GM23338 (cell line): Measurements from ENCODE around the gene JRKL. TPM values are rescaled to one million over a fixed set of nuclear protein-coding genes. Genes with fewer than 3 reads are reported as not detected.

Experiments
- ATAC-seq: fragments of 200-7000 bp; cut with Tn5 transposase; 3 replicates; pipeline ENCODE4 v1.9.1; 2020
- DNase-seq: peaks from one replicate; pipeline ENCODE4 v3.0.0-alpha.2; 2015; ENCODE audit warnings: low spot score
- H2AFZ ChIP-seq: fragments of 200-600 bp; sonication (generic); 2 replicates; pipeline ENCODE4 v1.8.0; 2016; ENCODE audit warnings: antibody characterized with exemption, mild to moderate bottlenecking, moderate library complexity
- H3F3A ChIP-seq: fragments of 200-600 bp; sonication (generic); replicated peaks from 2 replicates; pipeline ENCODE4 v1.8.0; 2017; ENCODE audit warnings: antibody characterized with exemption, mixed run types, low read depth
- H3K27ac ChIP-seq: fragments of 200-600 bp; sonication (generic); 2 replicates; pipeline ENCODE4 v1.6.1; 2016; ENCODE audit warnings: low read depth
- H3K27me3 ChIP-seq: fragments of 200-600 bp; sonication (generic); 2 replicates; pipeline ENCODE4 v1.8.0; 2016; ENCODE audit warnings: mild to moderate bottlenecking, mixed run types, moderate library complexity; ENCODE audit not compliant: insufficient read depth
- H3K36me3 ChIP-seq: fragments of 200-600 bp; sonication (generic); 2 replicates; pipeline ENCODE4 v1.8.0; 2016; ENCODE audit warnings: mild to moderate bottlenecking; ENCODE audit not compliant: insufficient read depth
- H3K4me1 ChIP-seq: fragments of 200-600 bp; sonication (generic); 2 replicates; pipeline ENCODE4 v1.8.0; 2016; ENCODE audit warnings: mild to moderate bottlenecking, moderate library complexity; ENCODE audit not compliant: insufficient read depth
- H3K4me2 ChIP-seq: fragments of 200-600 bp; sonication (generic); 2 replicates; pipeline ENCODE4 v1.7.1; 2017; ENCODE audit warnings: mixed run types
- H3K4me3 ChIP-seq: fragments of 200-600 bp; sonication (generic); 2 replicates; pipeline ENCODE4 v1.6.1; 2016; ENCODE audit warnings: mixed run types
- H3K79me2 ChIP-seq: fragments of 200-600 bp; sonication (generic); replicated peaks from 2 replicates; pipeline ENCODE4 v1.8.0; 2017; ENCODE audit warnings: mild to moderate bottlenecking; ENCODE audit not compliant: insufficient read depth
- H3K9me2 ChIP-seq: fragments of 200-600 bp; sonication (generic); 2 replicates; pipeline ENCODE4 v1.8.0; 2017; ENCODE audit not compliant: insufficient read depth
- H4K20me1 ChIP-seq: fragments of 200-600 bp; sonication (generic); replicated peaks from 2 replicates; pipeline ENCODE4 v1.8.0; 2017; ENCODE audit warnings: mild to moderate bottlenecking; ENCODE audit not compliant: insufficient read depth
- H3K27ac Mint-ChIP-seq: 2 replicates; pipeline ENCODE4 v1.8.0; 2020; ENCODE audit warnings: inconsistent platforms, mild to moderate bottlenecking, moderate library complexity, mixed read lengths
- H3K27me3 Mint-ChIP-seq: 3 replicates; pipeline ENCODE4 v1.8.0; 2022; ENCODE audit warnings: low read depth, mild to moderate bottlenecking, moderate library complexity, mixed read lengths, inconsistent platforms; ENCODE audit not compliant: insufficient read depth, poor library complexity
- H3K36me3 Mint-ChIP-seq: 3 replicates; pipeline ENCODE4 v1.8.0; 2021; ENCODE audit warnings: low read depth, mild to moderate bottlenecking, inconsistent platforms, moderate library complexity, mixed read lengths
- H3K4me1 Mint-ChIP-seq: 3 replicates; pipeline ENCODE4 v1.8.0; 2020; ENCODE audit warnings: mild to moderate bottlenecking, inconsistent platforms, mixed read lengths
- H3K4me3 Mint-ChIP-seq: 3 replicates; pipeline ENCODE4 v1.8.0; 2021; ENCODE audit warnings: moderate library complexity, mild to moderate bottlenecking, inconsistent platforms, mixed read lengths
- H3K9me3 Mint-ChIP-seq: 3 replicates; pipeline ENCODE4 v1.8.0; 2020; ENCODE audit warnings: moderate library complexity, mild to moderate bottlenecking, inconsistent platforms, mixed read lengths
- CTCF ChIP-seq, 2 experiments: fragments of 200-600 bp in 1 of 2; sonication (generic) in 1 of 2; conservative IDR thresholded peaks; 2 replicates each; pipeline versions ENCODE4 v1.5.1 to v1.6.1; 2016 to 2017; ENCODE audit warnings: antibody characterized with exemption in 2 of 2, low read depth in 2 of 2, mild to moderate bottlenecking in 2 of 2, moderate library complexity in 1 of 2
- EZH2 ChIP-seq: fragments of 200-600 bp; sonication (generic); IDR thresholded peaks from one replicate; pipeline ENCODE4 v1.8.0; 2017; ENCODE audit warnings: antibody characterized with exemption, mild to moderate bottlenecking, low read depth; ENCODE audit not compliant: unreplicated experiment
- JUNB ChIP-seq: IDR thresholded peaks from one replicate; pipeline ENCODE4 v1.6.1; 2016; ENCODE audit warnings: antibody characterized with exemption; ENCODE audit not compliant: unreplicated experiment
- NANOG ChIP-seq: IDR thresholded peaks from 2 replicates; pipeline ENCODE4 v1.6.1; 2016; ENCODE audit warnings: antibody characterized with exemption, borderline replicate concordance
- STAT1 ChIP-seq: IDR thresholded peaks from one replicate; pipeline ENCODE4 v1.6.1; 2016; ENCODE audit warnings: antibody characterized with exemption; ENCODE audit not compliant: unreplicated experiment
- ZNF114 ChIP-seq: fragments of 250-450 bp; sonication (Bioruptor Pico); IDR thresholded peaks from 2 replicates; pipeline ENCODE4 v1.5.0; 2020; ENCODE audit warnings: mild to moderate bottlenecking, moderate library complexity
- ZNF462 ChIP-seq: fragments of 250-450 bp; sonication (Bioruptor Pico); IDR thresholded peaks from 2 replicates; pipeline ENCODE4 v1.5.0; 2020; ENCODE audit warnings: mild to moderate bottlenecking, moderate library complexity
- polyA plus RNA-seq: library from polyadenylated mRNA; unstranded; fragments of >200 nt; fragmentation: Nextera tagmentation; extraction: Ambion mirVana; gene quantifications from 2 replicates; pipeline ENCODE4 v1.2.1, GENCODE V29; 2016
- total RNA-seq: library from RNA; depleted of rRNA; stranded (reverse); fragments of >200 nt; shearing (Covaris generic); gene quantifications from 2 replicates; pipeline ENCODE4 v1.2.3, GENCODE V29; 2014
- TF ChIP-seq, protein P1 (sequence below): IDR thresholded peaks from one replicate; pipeline ENCODE4 v1.6.1; 2018; ENCODE audit warnings: antibody characterized with exemption; ENCODE audit not compliant: unreplicated experiment
- TF ChIP-seq, protein P2 (sequence below): IDR thresholded peaks from 2 replicates; pipeline ENCODE4 v1.6.1; 2016; ENCODE audit warnings: antibody characterized with exemption

JRKL gene
- total and polyA plus RNA-seq, 2 experiments from 2014 or later, result 3.8 to 5.2 TPM

DNA sequence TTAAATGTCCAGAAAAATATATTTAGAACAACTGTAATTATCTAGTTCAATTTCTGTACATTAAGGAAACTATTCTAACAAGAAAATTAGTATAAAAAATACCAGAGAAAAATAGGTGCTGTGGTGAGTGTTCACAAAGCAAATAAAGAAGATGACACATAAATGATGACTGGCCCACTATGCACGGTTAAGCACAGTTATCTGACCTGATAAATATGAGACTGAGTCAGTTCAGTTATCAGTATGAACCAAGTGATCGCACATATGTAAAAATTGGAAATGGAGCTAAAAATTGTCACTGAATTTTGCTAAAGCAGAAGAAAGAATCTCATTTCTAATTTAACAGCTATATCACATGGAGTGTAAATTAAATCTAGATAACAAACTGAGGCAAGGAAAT lies 28.0 kb upstream of the JRKL start (continued):
- TF ChIP-seq ZNF462 (no peak), EZH2 (no peak), NANOG (no peak)
- TF ChIP-seq, protein P1, sequence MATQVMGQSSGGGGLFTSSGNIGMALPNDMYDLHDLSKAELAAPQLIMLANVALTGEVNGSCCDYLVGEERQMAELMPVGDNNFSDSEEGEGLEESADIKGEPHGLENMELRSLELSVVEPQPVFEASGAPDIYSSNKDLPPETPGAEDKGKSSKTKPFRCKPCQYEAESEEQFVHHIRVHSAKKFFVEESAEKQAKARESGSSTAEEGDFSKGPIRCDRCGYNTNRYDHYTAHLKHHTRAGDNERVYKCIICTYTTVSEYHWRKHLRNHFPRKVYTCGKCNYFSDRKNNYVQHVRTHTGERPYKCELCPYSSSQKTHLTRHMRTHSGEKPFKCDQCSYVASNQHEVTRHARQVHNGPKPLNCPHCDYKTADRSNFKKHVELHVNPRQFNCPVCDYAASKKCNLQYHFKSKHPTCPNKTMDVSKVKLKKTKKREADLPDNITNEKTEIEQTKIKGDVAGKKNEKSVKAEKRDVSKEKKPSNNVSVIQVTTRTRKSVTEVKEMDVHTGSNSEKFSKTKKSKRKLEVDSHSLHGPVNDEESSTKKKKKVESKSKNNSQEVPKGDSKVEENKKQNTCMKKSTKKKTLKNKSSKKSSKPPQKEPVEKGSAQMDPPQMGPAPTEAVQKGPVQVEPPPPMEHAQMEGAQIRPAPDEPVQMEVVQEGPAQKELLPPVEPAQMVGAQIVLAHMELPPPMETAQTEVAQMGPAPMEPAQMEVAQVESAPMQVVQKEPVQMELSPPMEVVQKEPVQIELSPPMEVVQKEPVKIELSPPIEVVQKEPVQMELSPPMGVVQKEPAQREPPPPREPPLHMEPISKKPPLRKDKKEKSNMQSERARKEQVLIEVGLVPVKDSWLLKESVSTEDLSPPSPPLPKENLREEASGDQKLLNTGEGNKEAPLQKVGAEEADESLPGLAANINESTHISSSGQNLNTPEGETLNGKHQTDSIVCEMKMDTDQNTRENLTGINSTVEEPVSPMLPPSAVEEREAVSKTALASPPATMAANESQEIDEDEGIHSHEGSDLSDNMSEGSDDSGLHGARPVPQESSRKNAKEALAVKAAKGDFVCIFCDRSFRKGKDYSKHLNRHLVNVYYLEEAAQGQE, result no peak

- peaks cover 22% of the 10 kb centered on the region for H3K36me3 Mint-ChIP-seq
- TF ChIP-seq ZNF114 (no peak), JUNB (no peak), STAT1 (no peak), CTCF (conservative IDR thresholded peaks at IDR 0.05; ENCODE audit: low read depth in 2 of 2) (no peak)
- TF ChIP-seq, protein P2, sequence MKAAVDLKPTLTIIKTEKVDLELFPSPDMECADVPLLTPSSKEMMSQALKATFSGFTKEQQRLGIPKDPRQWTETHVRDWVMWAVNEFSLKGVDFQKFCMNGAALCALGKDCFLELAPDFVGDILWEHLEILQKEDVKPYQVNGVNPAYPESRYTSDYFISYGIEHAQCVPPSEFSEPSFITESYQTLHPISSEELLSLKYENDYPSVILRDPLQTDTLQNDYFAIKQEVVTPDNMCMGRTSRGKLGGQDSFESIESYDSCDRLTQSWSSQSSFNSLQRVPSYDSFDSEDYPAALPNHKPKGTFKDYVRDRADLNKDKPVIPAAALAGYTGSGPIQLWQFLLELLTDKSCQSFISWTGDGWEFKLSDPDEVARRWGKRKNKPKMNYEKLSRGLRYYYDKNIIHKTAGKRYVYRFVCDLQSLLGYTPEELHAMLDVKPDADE, result no peak
- TF ChIP-seq, protein P1, result no peak
Measured at GRCh38 chr11:96365493-96365892, 24.3 kb upstream of the JRKL start.

More at GRCh38 chr11:96365493-96365892, 24.3 kb upstream of the JRKL start:
- H3K27me3 Mint-ChIP-seq, result no peaks in the 10 kb centered on the region
- no peak overlapping the region for H3K27ac Mint-ChIP-seq
- DNase-seq, result no peak
- no peaks in the 10 kb centered on the region for H3K4me1 ChIP-seq
- no peaks in the 10 kb centered on the region for H3K36me3 ChIP-seq
- H3K27me3 ChIP-seq, result no peaks in the 10 kb centered on the region
- no peak overlapping the region for H3K27ac ChIP-seq
- no peak for ATAC-seq
- H3K4me2 ChIP-seq, result no peak overlapping the region
- H3K4me3 Mint-ChIP-seq, result no peak overlapping the region
- H3K4me1 Mint-ChIP-seq, result no peaks in the 10 kb centered on the region
- no peak overlapping the region for H2AFZ ChIP-seq
- H3K79me2 ChIP-seq, result no peaks in the 10 kb centered on the region
- H3K4me3 ChIP-seq, result no peak overlapping the region
- H3K9me2 ChIP-seq, result peaks cover 6% of the 10 kb centered on the region; the same call in 1 of the 2 replicates
- H3F3A ChIP-seq, result no peaks in the 10 kb centered on the region
- H4K20me1 ChIP-seq, result no peaks in the 10 kb centered on the region
- H3K9me3 Mint-ChIP-seq, result peaks cover 4% of the 10 kb centered on the region; the same call in 2 of the 3 replicates
